VCaP (cell line): ENCODE results near the gene ATL2.
"Not testable (repeated sequence)": the region's sequence is repeated elsewhere in the genome, so short reads cannot be mapped to it uniquely, and the experiment has no call there.

Experiments used
- H3K27ac ChIP-seq: fragments of 450-650 bp; 2 replicates; pipeline ENCODE4 v1.5.1; 2017
- CTCF ChIP-seq: fragments of 450-650 bp; conservative IDR thresholded peaks from 2 replicates; pipeline ENCODE4 v1.5.1; 2017; ENCODE audit warnings: mild to moderate bottlenecking, moderate library complexity

Gene ATL2

GRCh38 chr2:38327580-38327979 lies 49.5 kb downstream of the ATL2 start:
- H3K27ac ChIP-seq = no peak overlapping the region
- no peak for TF ChIP-seq CTCF

GRCh38 chr2:38323623-38324022 lies 53.5 kb downstream of the ATL2 start:
- H3K27ac ChIP-seq = no peak overlapping the region
- TF ChIP-seq CTCF = no peak

GRCh38 chr2:38322224-38322914 lies 54.7 kb downstream of the ATL2 start:
- no peak for TF ChIP-seq CTCF
- H3K27ac ChIP-seq = no peak overlapping the region

- H3K27ac ChIP-seq = not testable (repeated sequence)
These were observed 57.8 kb downstream of the ATL2 start for GRCh38 chr2:38319240-38319639.

- no peak for TF ChIP-seq CTCF
- H3K27ac ChIP-seq = no peak overlapping the region; the same call in 1 of the 2 replicates
These were observed 59.3 kb downstream of the ATL2 start for GRCh38 chr2:38317725-38318124.

- 0 out of 2 replicates have a peak overlapping the region, but pooled peaks have one; percentile 2 for H3K27ac ChIP-seq
- TF ChIP-seq CTCF = peak; percentile 90
These were observed 61.3 kb downstream of the ATL2 start for GRCh38 chr2:38315707-38316333.

- H3K27ac ChIP-seq = no peak overlapping the region
- no peak for TF ChIP-seq CTCF
These were observed 68.3 kb downstream of the ATL2 start for GRCh38 chr2:38308821-38309220.

GRCh38 chr2:38301969-38302702 lies 74.9 kb downstream of the ATL2 start:
- H3K27ac ChIP-seq = no peak overlapping the region
- no peak for TF ChIP-seq CTCF
